ENCODE results near the gene NOP53.

- TF ChIP-seq EZH2 (IDR thresholded peaks at IDR 0.05; ENCODE audit: borderline replicate concordance, low read depth, low read length, poor library complexity, severe bottlenecking) = no peak
- no peak for TF ChIP-seq CTCF (conservative IDR thresholded peaks at IDR 0.05; ENCODE audit: low read depth, low read length)
Observed at GRCh38 chr19:47711652-47712242, 33.6 kb upstream of the NOP53 start.
